Fibroblast of mammary gland (primary cell): ENCODE data around the gene ARHGAP26.
"Not testable (repeated sequence)": the region's sequence is repeated elsewhere in the genome, so short reads cannot be mapped to it uniquely, and the experiment has no call there.

ENCODE experiments used
- DNase-seq: peaks from one replicate; pipeline ENCODE4 v3.0.0-alpha.2; 2010; ENCODE audit warnings: low read depth
- H3K4me3 ChIP-seq: 2 replicates; pipeline ENCODE4 v1.5.1; 2011; ENCODE audit warnings: low read depth, mild to moderate bottlenecking, low read length, moderate library complexity; ENCODE audit not compliant: control insufficient read depth
- TF ChIP-seq, protein P1 (sequence below): conservative IDR thresholded peaks from 2 replicates; pipeline ENCODE4 v1.5.1; 2011; ENCODE audit warnings: low read depth, low read length, inconsistent platforms; ENCODE audit not compliant: control insufficient read depth, insufficient read depth

ARHGAP26 gene

DNA sequence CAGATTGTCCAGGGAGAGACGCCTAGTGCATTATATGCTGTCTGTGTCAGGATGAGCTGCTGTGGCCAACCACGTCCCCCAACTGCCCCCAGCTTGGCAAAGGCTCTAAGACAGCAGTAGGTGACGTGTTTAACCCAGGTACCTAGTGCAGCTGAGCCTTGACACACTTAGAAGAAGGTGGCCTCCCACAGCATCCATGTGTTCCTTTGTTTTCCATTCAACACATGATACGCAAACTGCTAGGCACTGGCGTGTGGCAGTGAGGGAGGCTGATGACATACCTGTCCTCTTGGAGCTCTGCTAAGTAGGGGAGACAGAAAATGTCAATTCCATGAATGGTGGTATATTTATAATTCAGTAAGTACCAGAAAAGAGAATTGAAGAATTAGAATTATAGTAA, 341.6 kb downstream of the ARHGAP26 start:
- TF ChIP-seq, protein P1, sequence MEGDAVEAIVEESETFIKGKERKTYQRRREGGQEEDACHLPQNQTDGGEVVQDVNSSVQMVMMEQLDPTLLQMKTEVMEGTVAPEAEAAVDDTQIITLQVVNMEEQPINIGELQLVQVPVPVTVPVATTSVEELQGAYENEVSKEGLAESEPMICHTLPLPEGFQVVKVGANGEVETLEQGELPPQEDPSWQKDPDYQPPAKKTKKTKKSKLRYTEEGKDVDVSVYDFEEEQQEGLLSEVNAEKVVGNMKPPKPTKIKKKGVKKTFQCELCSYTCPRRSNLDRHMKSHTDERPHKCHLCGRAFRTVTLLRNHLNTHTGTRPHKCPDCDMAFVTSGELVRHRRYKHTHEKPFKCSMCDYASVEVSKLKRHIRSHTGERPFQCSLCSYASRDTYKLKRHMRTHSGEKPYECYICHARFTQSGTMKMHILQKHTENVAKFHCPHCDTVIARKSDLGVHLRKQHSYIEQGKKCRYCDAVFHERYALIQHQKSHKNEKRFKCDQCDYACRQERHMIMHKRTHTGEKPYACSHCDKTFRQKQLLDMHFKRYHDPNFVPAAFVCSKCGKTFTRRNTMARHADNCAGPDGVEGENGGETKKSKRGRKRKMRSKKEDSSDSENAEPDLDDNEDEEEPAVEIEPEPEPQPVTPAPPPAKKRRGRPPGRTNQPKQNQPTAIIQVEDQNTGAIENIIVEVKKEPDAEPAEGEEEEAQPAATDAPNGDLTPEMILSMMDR = no peak
- DNase-seq = no peak
- no peak overlapping the region for H3K4me3 ChIP-seq

DNA sequence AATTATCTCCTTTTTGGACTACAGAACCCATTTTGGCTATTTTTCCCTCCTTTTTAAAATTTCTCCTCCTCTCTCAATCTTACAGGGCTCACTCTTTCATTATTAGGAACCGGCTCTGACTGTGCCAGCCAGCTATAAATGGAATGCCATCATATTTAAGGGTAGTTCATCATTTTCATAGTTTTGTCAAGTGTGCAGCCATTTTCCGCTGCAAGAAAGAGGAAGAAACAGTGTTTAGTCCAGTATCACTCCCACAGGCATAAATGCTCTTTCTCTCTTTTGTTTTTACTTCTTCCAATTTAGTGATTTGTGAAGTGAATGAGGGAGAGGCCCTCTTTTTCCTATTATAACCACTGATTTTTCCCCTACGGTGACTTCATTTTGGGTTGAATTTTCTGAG, 343.3 kb downstream of the ARHGAP26 start:
- TF ChIP-seq, protein P1 = no peak
- no peak overlapping the region for H3K4me3 ChIP-seq
- no peak for DNase-seq

DNA sequence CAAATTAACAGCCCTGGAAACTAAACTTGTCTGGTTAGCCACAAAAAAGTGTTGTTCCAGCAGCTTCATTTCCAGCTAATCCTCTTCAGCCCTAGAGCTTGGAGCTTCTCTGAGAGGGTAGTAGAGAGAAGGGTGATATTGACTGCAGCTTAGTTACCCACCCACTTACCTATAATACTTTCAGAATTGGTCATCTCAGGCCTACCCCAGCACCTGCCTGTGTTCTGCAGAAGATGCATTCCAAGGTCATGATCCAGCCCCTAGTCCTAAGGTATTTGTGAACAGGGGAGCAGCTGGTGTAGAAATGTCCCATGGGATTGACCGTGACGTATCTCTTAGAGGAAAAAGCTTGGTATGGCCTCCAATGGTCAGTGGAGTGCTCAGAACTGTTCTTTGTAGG, 344.3 kb downstream of the ARHGAP26 start:
- TF ChIP-seq, protein P1 = no peak
- DNase-seq = no peak
- H3K4me3 ChIP-seq = no peak overlapping the region

DNA sequence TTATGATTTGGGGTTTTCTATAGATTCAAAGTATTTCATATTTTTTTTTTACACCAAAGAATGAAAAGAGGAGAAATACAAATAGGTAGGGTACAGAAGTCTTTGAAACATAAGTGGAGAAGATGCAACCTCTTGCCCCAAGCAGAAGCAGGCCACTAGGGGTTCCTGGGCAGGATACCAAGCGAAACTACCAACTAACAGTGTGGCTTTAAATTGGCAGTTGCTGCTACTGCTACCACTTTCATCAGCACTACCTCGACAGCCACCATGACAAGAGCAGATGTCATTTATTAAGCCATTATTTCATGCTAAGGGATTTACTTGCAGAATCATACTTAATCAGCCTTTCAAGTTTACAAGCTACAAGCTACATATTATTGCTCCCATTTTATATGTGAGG, 345.2 kb downstream of the ARHGAP26 start:
- H3K4me3 ChIP-seq = no peak overlapping the region
- TF ChIP-seq, protein P1 = no peak
- DNase-seq = no peak

DNA sequence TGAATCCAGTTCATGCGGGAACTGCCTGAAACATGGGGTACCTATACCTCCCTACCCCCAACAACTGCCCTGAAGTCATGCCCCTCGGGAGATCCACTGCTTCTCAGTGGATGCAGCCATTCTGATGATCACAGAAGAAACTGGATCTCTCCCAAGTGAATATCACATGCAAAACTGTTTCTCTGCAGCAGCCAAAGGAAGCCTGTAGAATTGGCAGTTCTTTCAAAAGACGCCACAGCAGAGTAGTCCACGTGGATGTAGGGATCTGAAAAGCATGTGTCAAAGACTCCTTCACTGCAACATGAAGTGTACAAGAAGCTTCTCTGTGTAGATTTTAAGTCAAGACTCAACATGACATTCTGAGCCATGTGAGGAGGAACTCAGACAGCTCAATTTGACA, 346.6 kb downstream of the ARHGAP26 start:
- H3K4me3 ChIP-seq = no peak overlapping the region
- TF ChIP-seq, protein P1 = no peak
- DNase-seq = no peak

DNA sequence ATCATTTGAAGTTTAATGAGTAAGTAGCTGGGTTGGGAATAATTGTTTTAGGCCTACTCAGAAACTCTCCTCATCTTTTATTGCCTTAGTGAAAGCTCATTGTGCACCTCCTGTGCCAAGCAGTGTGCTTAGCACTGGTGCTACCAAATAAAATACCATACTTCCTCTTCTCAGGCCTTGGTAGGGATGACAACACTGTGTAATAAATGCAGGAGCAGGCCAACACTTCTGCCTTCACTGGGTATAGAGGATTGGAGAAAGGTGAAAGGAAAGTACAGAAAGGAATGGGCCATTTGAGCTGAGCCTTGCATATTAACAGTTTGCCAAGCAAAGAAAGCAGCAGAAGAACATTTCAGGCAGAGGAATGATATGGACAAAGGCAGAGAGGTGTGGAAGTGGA, 347.6 kb downstream of the ARHGAP26 start:
- TF ChIP-seq, protein P1 = no peak
- no peak overlapping the region for H3K4me3 ChIP-seq
- DNase-seq = no peak

DNA sequence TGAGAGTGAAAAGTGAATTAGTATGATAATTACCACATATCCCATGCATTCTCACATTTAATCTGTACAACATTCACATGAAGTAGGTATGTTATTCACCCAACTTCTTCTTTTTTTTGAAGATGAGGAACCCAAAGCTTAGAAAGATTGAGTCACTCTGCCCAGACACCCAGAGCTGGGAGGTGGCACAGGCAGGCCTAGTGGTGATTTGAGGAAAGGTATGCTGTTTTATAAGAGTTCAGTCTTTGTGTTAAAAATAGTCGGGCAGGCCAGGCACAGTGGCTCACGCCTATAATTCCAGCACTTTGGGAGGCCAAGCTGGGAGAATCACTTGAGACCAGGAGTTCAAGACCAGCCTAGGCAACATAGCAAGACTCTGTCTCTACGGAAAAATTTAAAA, 348.0 kb downstream of the ARHGAP26 start:
- TF ChIP-seq, protein P1 = no peak
- no peak for DNase-seq
- H3K4me3 ChIP-seq = no peak overlapping the region

DNA sequence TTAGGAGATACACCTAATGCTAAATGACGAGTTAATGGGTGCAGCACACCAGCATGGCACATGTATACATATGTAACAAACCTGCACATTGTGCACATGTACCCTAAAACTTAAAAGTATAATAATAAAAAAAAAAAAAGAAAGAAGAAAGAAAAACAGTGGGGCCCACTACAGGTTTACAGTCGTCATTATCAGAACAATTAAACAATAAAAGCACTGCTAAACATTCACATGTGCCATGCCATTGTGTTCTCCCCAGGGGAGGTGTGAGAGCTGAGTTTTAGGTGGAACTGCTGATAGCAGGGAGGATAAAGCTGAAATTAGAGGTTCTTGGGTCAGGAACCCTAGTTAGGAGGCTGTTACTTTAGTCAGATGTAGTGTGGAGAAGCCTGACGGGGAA, 348.6 kb downstream of the ARHGAP26 start:
- not testable (repeated sequence) for H3K4me3 ChIP-seq, DNase-seq
